Measurements from ENCODE around the gene GPATCH4.
"Not testable (repeated sequence)": the region's sequence is repeated elsewhere in the genome, so short reads cannot be mapped to it uniquely, and the experiment has no call there.

GPATCH4 gene

DNA sequence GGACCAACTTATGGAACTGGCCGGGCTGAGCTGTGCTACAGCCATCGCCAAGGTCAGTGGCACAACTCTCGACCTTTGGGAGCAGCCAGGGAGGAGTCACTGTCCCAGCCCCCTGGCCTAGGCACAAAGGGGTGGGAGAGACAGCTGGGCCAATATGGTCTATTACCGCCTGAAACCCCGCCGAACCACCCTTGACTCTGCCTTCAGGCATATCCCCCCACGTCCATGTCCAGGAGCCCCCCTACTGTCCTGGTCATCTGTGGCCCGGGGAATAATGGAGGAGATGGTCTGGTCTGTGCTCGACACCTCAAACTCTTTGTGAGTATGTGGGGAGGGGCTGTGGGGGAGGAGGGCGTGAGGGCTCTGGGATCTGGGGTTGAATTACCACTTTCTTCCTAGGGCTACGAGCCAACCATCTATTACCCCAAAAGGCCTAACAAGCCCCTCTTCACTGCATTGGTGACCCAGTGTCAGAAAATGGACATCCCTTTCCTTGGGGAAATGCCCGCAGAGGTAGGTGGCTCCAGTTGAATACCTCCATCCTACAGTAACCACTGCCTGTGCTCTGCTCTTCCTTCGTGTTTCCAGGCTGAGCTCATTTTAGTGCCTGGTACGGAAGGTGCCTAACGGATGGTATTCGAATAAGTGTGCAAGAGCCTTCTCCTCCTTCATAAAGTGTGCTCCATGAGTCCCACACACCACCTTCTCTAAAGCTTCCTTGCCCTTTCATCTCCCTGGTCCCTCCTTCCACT lies 8.9 kb downstream of the GPATCH4 start:
- Mint-ChIP-seq H3K36me3 (ENCODE audit: low read depth) (peaks cover 20% of the 10 kb centered on the region), H3K27me3 (ENCODE audit: low read depth) (no peaks in the 10 kb centered on the region), H3K27ac (peak overlapping the region in 2 of 3 experiments; percentile 38 to 63), H3K9me3 (no peaks in the 10 kb centered on the region), H3K4me3 (peak overlapping the region; percentile 84 to 85 (median 84)), H3K4me1 (peaks cover 12% of the 10 kb centered on the region)
- TF ChIP-seq, protein P1, sequence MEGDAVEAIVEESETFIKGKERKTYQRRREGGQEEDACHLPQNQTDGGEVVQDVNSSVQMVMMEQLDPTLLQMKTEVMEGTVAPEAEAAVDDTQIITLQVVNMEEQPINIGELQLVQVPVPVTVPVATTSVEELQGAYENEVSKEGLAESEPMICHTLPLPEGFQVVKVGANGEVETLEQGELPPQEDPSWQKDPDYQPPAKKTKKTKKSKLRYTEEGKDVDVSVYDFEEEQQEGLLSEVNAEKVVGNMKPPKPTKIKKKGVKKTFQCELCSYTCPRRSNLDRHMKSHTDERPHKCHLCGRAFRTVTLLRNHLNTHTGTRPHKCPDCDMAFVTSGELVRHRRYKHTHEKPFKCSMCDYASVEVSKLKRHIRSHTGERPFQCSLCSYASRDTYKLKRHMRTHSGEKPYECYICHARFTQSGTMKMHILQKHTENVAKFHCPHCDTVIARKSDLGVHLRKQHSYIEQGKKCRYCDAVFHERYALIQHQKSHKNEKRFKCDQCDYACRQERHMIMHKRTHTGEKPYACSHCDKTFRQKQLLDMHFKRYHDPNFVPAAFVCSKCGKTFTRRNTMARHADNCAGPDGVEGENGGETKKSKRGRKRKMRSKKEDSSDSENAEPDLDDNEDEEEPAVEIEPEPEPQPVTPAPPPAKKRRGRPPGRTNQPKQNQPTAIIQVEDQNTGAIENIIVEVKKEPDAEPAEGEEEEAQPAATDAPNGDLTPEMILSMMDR (IDR thresholded peaks at IDR 0.05; ENCODE audit: unreplicated experiment in 3 of 3) = no peak

GRCh38 chr1:156591432-156592157 lies 9.7 kb downstream of the GPATCH4 start, which contains the start of gene NAXE:
NAXE (plus strand) TSS chr1:156591776; CDS start chr1:156591805, 29 bp downstream.
- TF ChIP-seq, protein P1 (IDR thresholded peaks at IDR 0.05; ENCODE audit: unreplicated experiment in 3 of 3) = no peak
- H3K4me3 Mint-ChIP-seq = peak within 1 kb of the TSS; percentile 84 to 95 (median 90)
- peaks cover 12% of the 10 kb centered on the region for H3K4me1 Mint-ChIP-seq
- no peaks in the 10 kb centered on the region for H3K9me3 Mint-ChIP-seq
- H3K27ac Mint-ChIP-seq = peak within 1 kb of the TSS; percentile 87 to 96 (median 93)
- no peaks in the 10 kb centered on the region for H3K27me3 Mint-ChIP-seq (ENCODE audit: low read depth)
- peaks cover 14% of the 10 kb centered on the region for H3K36me3 Mint-ChIP-seq (ENCODE audit: low read depth)

DNA sequence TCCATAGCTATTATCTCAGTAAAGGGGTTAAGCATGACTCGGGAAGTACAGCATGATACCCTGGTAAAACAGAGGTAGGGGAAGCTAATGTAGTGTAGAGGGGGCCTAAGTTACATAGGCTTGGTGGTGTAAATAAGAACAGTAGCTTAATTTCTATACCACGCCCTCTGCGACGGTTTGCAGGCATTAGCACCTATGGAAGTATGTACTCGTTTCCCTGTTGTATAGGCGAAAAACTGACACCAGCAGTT lies 10.2 kb downstream of the GPATCH4 start:
- H3K36me3 Mint-ChIP-seq (ENCODE audit: low read depth) = peaks cover 11% of the 10 kb centered on the region
- H3K4me1 Mint-ChIP-seq = peaks cover 12% of the 10 kb centered on the region
- H3K27ac Mint-ChIP-seq = peak overlapping the region; percentile 87 to 96 (median 93)
- H3K9me3 Mint-ChIP-seq = no peaks in the 10 kb centered on the region
- no peaks in the 10 kb centered on the region for H3K27me3 Mint-ChIP-seq (ENCODE audit: low read depth)
- TF ChIP-seq, protein P1 (IDR thresholded peaks at IDR 0.05; ENCODE audit: unreplicated experiment in 3 of 3) = no peak
- H3K4me3 Mint-ChIP-seq = peak overlapping the region; percentile 84 to 95 (median 90)

- Mint-ChIP-seq H3K4me1 (peaks cover 12% of the 10 kb centered on the region), H3K27ac (peak overlapping the region; percentile 87 to 96 (median 93)), H3K27me3 (ENCODE audit: low read depth) (no peaks in the 10 kb centered on the region), H3K4me3 (peak overlapping the region; percentile 84 to 95 (median 90)), H3K36me3 (ENCODE audit: low read depth) (peaks cover 7% of the 10 kb centered on the region), H3K9me3 (no peaks in the 10 kb centered on the region)
- TF ChIP-seq, protein P1 (IDR thresholded peaks at IDR 0.05; ENCODE audit: unreplicated experiment in 3 of 3) = no peak
These were observed 10.7 kb downstream of the GPATCH4 start for GRCh38 chr1:156590326-156591180.

GRCh38 chr1:156589546-156589945 lies 11.7 kb downstream of the GPATCH4 start:
- Mint-ChIP-seq H3K36me3 (ENCODE audit: low read depth) (no peaks in the 10 kb centered on the region), H3K9me3 (no peaks in the 10 kb centered on the region), H3K4me1 (peaks cover 12% of the 10 kb centered on the region), H3K27me3 (ENCODE audit: low read depth) (peaks cover 4% of the 10 kb centered on the region), H3K27ac (no peak overlapping the region), H3K4me3 (no peak overlapping the region)
- TF ChIP-seq, protein P1 (IDR thresholded peaks at IDR 0.05; ENCODE audit: unreplicated experiment in 3 of 3) = no peak

- not testable (repeated sequence) for H3K9me3 Mint-ChIP-seq; H3K4me3 Mint-ChIP-seq; H3K27me3 Mint-ChIP-seq (ENCODE audit: low read depth); H3K27ac Mint-ChIP-seq; H3K36me3 Mint-ChIP-seq (ENCODE audit: low read depth)
- peaks cover 12% of the 10 kb centered on the region for H3K4me1 Mint-ChIP-seq
These were observed 13.4 kb downstream of the GPATCH4 start for GRCh38 chr1:156587927-156588326.

Data from nephron (organoid).